Activated CD8-positive, alpha-beta memory T cell treated with anti-CD3 and anti-CD28 coated beads, Interleukin-2, amount 50 U/mL, for 24 hours (primary cell): Measurements from ENCODE around the gene TRIM27.
"Not testable (repeated sequence)": the region's sequence is repeated elsewhere in the genome, so short reads cannot be mapped to it uniquely, and the experiment has no call there.

Experiments
- DNase-seq: peaks from one replicate; pipeline ENCODE4 v3.0.0-alpha.2; 2020; ENCODE audit errors: extremely low read depth

The TRIM27 gene

DNA sequence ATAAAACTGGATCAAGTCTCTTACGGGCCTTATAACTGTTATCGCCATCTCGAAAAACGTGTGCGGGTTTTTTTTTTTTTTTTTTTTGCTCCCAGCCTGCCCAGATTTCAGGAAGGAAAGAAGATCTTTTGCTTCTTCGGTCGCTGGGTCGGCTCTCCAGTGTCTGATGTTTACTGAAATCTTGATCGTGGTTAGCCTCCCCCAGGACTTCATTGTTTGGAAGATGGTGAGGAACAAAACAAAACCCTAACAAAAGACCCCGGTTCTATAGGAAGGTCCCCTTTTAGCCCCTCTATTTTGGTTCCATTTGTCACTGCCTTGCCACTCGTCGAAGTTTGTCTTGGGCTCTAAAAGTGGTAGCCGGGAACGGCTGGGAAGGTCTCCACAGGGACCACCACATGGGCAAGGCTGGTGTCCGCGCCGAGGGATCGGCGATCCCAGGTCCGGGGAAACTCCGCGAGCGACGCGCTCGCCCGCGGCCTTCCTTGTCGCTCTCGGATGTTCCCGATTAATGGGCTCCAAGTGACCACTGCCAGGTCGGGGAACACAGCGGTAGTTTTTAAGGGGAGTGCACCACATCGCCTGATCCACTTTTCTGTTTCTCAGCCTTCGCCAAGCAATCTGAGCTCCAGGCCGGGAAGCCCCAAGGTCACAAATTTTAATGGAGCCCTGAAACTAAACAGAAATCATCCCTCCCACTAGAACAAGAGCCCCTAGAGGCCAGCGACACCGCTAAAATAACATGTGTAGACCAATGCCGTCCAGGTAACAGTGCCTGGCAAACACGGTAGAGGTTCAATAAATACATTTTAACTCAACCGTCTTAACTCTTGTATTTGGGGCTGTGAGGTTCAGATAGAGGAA, 27.0 kb downstream of the TRIM27 start:
- no peak for DNase-seq

DNA sequence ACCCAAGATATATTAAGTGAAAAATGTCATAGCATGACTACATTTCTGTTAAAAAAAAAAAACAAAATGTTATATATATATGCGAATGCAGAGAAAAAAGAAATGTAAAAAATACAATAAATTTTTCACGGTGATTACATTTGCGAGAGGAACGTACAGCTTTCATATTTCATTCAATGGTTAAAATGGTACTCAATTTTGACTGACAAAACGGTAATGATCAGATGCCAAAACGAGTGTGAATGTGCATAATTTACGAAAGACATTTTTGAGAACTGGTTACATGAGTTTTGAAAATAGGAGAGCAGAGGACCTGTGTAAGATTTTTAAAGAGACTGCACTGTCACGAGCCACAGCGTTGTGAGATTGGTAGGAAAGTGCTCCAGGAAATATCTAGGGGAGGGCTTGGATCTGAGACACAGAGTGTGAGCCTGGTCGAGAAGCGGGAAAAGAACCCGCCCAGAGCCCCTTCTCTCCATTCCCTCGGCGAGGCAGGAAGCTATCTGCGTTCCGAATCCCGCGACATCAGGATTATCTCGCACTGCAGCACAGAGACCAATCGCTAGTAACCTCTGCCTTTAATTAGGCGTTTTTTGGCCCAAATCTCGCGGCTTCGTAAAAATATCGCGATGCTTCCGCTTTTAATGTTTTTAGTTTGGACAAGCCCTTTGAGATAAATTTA, 28.5 kb downstream of the TRIM27 start:
- peak; percentile 78 for DNase-seq

DNA sequence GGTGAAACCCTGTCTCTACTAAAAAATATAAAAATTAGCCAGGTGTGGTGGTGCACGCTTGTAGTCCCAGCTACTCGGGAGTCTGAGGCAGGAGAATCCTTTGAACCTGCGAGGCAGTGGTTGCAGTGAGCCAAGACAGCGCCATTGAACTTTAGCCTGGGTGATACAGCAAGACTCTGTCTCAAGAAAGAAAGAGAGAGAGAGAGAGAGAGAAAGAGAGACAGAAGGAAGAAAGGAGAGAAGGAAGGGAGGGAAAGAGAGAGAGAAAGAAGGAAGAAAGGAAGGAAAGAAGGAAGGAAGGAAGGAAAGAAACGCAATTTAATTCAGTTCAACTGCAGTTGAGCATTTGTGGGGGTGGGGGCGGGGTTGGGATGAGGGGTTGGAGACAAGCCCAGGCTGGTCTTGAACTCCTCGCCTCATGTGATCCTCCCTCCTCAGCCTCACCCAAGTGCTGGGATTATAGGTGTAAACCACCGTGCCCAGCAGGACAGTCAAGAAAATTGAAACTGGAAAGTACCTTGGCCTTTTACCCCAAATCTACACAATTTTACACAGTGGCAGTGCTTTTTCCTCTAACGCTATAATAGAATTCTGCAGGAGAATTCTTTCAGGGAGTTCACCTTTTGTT, 30.5 kb downstream of the TRIM27 start:
- no peak for DNase-seq

DNA sequence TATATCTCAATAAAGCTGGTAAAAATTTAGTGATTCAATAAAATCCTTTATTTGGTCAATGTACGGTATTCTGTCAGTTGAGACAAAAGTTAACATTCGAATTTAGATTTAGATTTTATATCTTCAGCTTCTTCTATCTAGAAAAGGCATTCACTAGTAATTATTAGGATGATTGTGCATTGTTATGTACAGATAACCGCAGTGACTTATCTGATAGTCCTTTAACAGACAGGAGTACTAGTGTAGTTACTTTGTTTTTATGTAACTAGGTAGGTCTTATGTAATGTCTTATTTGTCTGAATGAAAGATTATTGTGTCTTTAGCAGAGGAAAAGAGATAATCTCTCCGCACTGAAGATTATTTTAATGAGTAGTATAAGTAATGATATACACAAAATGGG, 31.3 kb downstream of the TRIM27 start:
- no peak for DNase-seq

DNA sequence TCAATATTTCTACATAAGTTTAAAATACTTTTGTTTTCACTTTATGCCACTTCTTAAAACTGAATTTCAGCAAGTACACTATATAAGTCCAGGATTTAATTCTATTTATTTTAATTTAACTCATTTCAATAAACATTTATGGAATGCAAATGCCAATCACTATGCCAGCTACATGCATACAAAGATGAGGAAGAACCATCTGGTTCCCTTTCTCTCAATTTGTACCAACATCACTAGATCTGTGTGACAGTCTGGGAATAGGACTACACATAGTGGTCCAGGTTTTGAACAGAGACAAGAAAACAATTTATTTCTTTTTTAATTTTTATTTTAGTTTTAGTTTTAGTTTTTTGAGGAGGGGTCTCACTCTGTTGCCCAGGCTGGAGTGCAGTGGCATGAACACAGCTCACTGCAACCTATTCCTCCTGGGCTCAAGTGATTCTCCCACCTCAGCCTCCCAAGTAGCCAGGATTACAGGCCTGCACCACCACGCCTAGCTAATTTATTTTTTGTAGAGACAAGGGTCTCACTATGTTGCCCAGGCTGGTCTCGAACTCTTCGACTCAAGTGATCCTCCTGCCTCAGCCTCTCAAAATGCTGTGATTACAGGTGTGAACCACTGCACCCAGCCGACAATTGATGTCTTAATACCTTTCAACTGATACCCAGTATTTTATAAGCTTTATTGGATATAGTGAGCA, 35.8 kb downstream of the TRIM27 start:
- DNase-seq, result no peak

DNA sequence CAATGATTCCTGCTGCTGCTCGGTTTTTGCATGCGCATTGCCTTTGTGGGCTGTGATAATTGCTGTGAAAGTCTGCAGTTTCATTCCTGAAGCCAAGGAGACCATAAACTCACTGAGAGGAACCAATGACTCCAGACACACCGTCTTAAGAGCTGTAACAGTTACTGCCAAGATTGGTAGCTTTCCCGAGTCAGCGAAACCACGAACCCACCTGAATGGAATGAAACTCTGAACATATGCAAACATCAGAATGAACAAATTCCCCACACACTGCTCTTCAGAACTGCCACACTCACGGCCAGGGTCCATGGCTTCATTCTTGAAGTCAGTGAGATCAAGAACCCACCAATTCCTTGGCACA, 37.7 kb downstream of the TRIM27 start:
- no peak for DNase-seq

DNA sequence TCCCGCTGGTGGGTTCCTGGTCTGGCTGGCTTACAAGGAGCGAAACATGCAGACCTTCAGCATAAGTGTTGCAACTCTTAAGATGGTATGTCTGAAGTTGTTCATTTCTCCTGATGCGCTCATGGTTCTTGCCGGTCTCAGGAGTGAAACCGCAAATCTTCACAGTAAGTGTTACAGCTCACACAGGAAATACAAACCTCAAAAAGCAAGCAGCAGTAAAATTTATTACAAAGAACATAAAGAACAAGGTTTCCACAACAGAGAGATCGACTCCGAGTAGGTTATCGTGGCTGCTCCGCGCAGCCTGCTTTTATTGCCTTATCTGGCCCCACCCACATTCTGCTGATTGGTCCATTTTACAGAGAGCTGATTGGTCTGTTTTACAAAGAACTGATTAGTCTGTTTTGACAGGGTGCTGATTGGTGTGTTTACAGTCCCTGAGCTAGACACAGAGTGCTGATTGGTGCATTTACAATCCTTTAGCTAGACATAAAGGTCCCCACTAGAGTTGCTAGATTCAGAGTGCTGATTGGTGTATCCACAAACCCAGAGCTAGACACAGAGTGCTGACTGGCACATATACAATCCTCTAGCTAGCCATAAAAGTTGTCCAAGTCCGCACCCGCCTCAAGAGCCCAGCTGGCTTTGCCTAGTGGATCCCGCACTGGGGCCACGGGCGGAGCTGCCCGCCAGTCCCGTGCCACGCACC, 39.2 kb downstream of the TRIM27 start:
- DNase-seq, result no peak

DNA sequence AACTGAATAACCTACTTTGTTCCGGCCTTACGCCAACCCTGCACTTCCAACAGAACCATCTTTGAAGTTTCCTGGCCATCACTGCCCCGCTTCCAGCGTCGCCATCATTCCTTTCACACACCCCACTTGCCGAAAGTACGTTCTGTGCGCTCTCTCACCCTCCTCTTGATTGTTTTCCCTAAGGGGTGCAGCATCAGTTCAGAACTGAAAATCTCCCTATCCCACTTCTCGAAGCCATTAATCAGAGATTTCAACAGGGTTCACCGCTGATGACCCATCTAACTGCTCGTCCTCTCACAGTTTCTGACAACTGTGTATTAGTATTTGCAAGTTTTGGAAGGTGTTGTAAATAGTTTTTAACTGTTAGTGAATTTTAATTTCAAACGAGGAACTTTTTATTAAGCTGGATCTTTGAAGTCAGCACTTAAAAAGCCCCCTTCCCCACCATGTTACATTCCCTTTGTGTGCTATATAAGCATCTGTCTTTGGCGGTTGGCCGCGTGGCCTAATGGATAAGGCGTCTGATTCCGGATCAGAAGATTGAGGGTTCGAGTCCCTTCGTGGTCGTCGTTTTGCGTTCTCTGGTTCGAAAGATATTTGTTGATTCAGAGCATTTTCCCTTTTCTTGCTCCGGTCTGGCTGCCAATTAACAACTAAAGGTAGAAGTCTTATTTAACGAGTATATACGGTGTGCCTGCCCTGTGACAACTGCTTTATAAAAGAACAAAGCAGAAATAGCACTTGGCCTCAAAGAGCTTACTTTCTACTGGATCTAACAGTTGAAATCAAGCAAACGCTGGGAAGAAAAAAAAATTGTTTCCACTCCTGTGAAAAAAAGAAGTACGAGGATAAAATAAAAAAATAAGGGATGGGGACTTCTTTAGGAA, 42.6 kb downstream of the TRIM27 start:
- DNase-seq, result no peak

DNA sequence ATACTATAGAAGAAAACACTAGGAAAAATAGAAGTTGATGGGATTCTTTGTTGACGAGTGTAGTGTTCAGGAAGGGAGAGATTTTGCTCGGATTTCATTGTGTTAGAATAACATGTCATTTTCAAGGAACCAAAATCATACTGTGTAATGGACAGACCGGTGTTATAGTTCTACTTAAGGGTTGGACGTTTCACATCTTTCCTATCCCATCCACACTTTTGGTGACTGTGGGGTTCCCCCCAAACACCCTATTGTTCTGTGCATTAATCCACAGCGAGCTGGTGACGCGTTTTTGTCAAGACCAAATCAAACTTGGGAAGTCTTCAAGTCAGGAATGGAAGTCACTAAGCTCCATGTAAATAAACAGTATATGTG, 43.3 kb downstream of the TRIM27 start:
- DNase-seq, result no peak

DNA sequence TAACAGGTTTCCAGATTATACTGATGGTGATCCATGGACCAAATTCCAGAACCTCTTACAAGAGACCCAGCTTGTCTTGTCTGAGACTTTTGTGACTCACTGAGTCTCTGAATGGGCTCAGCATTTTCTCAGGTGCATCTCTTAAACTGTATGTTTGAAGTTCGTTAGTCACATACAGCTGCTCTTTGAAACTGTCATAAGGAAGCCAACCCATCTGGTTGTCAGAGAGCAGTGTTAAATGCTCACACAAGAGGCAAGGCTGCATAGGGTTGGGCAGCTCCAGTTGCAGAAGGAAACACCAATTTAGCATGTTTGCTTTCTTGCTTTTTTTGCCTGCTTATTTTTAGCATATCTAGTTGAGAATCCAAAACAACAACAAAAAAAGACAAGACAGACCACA, 47.1 kb downstream of the TRIM27 start:
- no peak for DNase-seq

DNA sequence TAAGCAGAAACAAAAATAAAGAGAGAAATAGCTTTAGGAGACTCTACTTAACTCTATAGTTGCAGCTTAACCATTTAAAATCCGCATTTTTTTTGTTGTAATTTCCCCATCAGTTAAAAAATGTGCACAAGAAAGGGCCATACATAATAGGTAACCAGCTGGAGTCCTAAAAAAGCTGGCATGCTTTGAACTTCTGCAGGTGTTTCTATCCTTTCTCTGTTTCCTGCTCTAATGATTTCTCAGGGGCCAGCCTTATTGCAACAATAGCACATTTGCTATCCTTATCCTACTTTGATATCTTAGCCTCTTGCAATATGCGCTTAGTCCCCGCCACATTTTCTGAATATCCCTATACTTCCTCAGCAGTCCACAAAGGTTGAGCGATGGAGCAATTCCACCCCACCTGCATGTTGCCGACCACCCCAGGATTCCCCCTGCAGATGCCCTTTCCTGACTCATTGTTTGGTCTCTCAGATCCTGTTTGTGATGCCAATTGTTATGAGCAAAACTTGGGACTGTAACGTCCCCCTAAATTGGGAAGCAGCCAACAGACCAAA, 48.5 kb downstream of the TRIM27 start:
- DNase-seq, result no peak

DNA sequence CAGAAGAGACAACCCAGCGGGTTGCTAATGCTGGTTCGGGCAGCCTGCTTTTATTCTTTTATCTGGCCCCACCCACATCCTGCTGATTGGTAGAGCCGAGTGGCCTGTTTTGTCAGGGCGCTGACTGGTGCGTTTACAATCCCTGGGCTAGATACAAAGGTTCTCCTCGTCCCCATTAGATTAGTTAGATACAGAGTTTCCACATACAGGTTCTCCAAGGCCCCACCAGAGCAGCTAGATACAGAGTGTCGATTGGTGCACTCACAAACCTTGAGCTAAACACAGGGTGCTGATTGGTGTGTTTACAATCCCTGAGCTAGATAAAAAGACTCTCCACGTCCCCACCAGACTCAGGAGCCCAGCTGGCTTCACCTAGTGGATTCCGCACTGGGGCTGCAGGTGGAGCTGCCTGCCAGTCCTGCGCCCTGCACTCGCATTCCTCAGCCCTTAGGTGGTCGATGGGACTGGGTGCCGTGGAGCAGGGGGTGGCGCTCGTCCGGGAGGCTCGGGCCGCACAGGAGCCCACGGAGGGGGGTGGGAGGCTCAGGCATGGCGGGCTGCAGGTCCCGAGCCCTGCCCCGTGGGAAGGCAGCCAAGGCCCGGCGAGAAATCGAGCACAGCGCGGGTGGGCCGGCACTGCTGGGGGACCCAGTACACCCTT, 51.5 kb downstream of the TRIM27 start:
- not testable (repeated sequence) for DNase-seq

DNA sequence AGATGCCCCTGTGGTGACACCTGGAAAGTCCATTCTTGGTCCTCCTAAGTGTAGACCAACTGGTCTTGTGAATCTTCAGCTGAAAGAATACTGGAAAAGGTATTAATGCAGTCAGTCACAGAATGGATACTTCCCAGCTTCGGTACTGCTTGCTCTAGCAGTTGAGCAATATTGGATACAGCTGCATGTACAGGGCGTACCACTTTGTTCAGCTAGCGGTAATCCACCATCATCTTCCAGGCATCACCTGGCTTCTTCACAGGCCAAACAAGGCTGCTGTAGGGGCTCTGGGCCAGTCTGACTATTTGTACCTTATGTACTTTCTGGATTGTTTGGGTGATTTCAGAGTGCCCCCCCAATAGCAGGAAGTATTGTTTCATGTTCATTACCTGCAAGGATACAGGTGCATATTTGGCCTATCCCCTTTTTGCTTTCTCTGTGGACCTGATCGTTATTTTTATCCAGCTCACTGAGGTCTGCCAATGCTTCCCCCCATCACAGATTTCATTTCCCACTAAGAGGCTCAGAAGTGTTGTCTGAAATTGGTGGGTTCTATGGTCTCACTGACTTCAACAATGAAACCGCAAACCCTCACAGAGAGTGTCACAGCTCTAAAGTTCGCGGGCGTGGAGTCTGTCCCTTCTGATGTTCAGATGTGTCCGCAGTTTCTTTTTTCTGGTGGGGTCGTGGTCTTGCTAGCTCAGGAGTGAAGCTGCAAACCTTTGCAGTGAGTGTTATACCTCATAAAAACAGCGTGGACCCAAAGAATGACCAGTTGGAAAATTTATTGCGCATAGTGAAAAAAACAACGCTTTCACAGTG, 52.2 kb downstream of the TRIM27 start:
- no peak for DNase-seq

DNA sequence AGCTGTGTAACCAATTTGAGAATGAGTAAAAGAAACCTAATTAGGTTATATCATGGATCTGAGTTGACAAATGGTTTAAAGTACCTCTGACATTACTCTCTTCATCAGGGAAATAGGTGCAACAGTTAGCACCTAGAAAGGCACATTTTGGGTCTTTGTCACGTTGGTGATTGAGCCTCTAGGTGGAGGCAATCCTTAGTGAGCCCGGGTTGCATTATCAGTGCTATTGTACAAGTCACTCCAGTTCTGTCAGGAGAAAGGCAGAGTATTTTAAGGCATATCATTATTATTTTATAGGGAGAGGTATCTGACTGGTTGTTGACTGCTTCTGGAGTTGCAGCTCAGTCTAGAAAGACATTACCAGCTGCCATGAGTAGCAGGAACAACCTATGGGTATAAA, 54.9 kb downstream of the TRIM27 start:
- no peak for DNase-seq

DNA sequence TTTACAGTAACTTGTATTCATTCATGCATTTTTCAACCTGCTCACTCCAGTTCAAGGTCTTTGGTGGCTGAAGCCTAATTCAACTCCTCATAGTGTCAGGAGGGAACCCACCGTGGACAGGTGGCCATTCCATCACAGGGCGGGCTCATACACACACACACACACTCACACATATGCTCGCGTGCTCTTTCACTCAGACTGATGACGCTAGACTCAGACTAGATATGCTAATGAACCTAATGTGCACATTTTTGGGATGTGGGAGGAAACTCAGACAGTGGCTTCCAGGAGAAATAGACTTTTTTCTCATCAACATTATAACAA, 56.7 kb downstream of the TRIM27 start:
- no peak for DNase-seq

DNA sequence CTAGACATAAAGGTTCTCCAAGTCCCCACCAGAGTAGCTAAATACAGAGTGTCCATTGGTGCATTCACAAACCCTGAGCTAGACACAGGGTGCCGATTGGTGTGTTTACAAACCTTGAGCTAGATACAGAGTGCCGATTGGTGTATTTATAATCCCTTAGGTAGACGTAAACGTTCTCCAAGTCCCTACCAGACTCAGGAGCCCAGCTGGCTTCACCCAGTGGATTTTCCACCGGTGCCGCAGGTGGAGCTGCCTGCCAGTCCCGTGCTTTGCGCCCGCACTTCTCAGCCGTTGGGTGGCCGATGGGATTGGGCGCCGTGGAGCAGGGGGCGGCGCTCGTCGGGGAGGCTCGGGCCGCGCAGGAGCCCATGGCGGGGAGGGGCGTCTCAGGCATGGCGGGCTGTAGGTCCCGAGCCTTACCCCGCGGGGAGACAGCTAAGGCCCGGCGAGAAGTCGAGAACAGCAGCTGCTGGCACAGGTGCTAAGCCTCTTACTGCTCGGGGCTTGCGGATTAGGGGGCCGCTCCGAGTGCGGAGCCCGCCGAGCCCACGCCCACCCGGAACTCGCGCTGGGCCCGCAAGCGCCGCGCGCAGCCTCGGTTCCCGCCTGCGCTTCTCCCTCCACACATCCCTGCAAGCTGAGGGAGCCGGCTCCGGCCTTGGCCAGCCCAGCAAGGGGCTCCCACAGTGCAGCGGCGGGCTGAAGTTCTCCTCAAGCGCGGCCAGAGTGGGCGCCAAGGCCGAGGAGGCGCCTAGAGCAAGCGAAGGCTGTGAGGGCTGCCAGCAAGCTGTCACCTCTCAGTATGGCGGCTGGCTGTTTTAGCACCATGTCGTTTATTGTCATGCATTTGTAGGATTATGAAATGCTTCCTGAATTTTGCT, 57.3 kb downstream of the TRIM27 start:
- peak; percentile 41 for DNase-seq

DNA sequence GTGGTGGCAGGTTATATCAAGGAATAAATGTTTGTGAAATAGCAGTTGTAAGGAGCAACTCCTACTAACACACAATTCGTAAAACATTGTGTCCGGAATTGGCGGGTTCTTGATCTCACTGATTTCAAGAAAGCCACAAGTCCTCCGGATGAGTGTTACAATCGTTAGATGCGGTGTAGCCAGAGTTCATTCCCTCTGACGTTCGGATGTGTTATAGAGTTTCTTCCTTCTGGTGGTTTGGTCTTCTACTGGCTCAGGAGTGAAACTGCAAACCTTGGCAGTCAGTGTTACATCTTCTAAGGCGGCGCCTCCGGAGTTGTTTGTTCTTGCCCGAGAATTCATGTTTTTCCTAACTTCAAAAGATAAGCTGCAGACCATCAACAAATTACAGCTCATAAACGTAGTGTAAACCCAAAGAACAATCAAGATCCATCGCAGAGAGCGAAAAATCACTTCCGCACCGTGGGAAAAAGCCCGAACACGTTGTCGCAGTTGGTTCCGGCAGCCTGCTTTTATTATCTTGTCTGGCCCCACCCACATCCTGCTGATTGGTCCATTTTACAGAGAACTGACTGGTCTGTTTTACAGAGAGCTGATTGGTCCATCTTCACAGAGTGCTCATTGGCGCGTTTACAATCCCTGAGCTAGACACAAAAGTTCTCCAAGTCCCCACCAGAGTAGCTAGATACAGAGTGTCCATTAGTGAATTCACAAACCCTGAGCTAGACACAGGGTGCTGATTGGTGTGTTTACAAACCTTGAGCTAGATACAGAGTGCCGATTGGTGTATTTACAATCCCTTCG, 58.2 kb downstream of the TRIM27 start:
- DNase-seq, result peak; percentile 41
